HepG2 (cell line): ENCODE data around the gene ETS2. TPM values are rescaled to one million over a fixed set of nuclear protein-coding genes. Genes with fewer than 3 reads are reported as not detected.

Experiments used
- FOXC1 ChIP-seq: sonication (generic); formaldehyde crosslinking; IDR thresholded peaks from 2 replicates; pipeline ENCODE4 v1.8.0; 2022; ENCODE audit warnings: mild to moderate bottlenecking, missing genetic modification reagents, borderline replicate concordance
- KDM4B ChIP-seq: sonication (generic); formaldehyde crosslinking; IDR thresholded peaks from 2 replicates; pipeline ENCODE4 v1.4.0; 2020; ENCODE audit warnings: missing genetic modification reagents
- MTA3 ChIP-seq: sonication (generic); formaldehyde crosslinking; IDR thresholded peaks from 2 replicates; pipeline ENCODE4 v1.4.0; 2020; ENCODE audit warnings: missing genetic modification reagents
- NAIF1 ChIP-seq: sonication (generic); formaldehyde crosslinking; IDR thresholded peaks from 2 replicates; pipeline ENCODE4 v1.5.0; 2020; ENCODE audit warnings: mild to moderate bottlenecking, missing genetic modification reagents, borderline replicate concordance
- SIN3A ChIP-seq: IDR thresholded peaks from 2 replicates; pipeline ENCODE4 v1.6.1; 2011; ENCODE audit warnings: low read depth, mild to moderate bottlenecking, control low read depth, low read length, borderline replicate concordance
- SIX1 ChIP-seq: sonication (generic); formaldehyde crosslinking; IDR thresholded peaks from 2 replicates; pipeline ENCODE4 v1.4.0; 2020; ENCODE audit warnings: missing genetic modification reagents, borderline replicate concordance
- ZBTB14 ChIP-seq: sonication (generic); formaldehyde crosslinking; IDR thresholded peaks from 2 replicates; pipeline ENCODE4 v1.4.0; 2020; ENCODE audit warnings: missing genetic modification reagents
- ZMYM4 ChIP-seq: sonication (generic); formaldehyde crosslinking; IDR thresholded peaks from 2 replicates; pipeline ENCODE4 v1.8.1; 2023; ENCODE audit warnings: mild to moderate bottlenecking, missing genetic modification reagents
- ZNF460 ChIP-seq: sonication (generic); formaldehyde crosslinking; IDR thresholded peaks from 2 replicates; pipeline ENCODE4 v1.5.1; 2020; ENCODE audit warnings: missing genetic modification reagents, mild to moderate bottlenecking, borderline replicate concordance
- ZNF646 ChIP-seq: sonication (generic); formaldehyde crosslinking; IDR thresholded peaks from 2 replicates; pipeline ENCODE4 v1.9.0; 2021; ENCODE audit warnings: mild to moderate bottlenecking, missing genetic modification reagents
- ZNF710 ChIP-seq: sonication (generic); formaldehyde crosslinking; IDR thresholded peaks from 2 replicates; pipeline ENCODE4 v1.5.0; 2020; ENCODE audit warnings: mild to moderate bottlenecking, missing genetic modification reagents, borderline replicate concordance
- polyA plus RNA-seq, 8 experiments: library from polyadenylated mRNA; depleted of rRNA in 3 of 8; stranded (reverse) in 7 of 8; unstranded in 1 of 8; fragments of >200 nt; fragmentation: Illumina TruSeq in 4 of 8; extraction: Trizol in 4 of 8; gene quantifications; 2 replicates each; pipeline versions ENCODE4 v1.2.1 to v1.2.3, GENCODE V29; 2011 to 2016; ENCODE audit warnings: low read depth in 4 of 8, missing spikeins in 1 of 8, mixed read lengths in 1 of 8; ENCODE audit not compliant: insufficient read depth in 1 of 8
- total RNA-seq, 5 experiments: library from RNA; depleted of rRNA; stranded (reverse); fragments of >200 nt; fragmentation: Illumina TruSeq; extraction: Trizol; gene quantifications; 2 replicates each; pipeline ENCODE4 v1.2.3, GENCODE V29; 2016; ENCODE audit warnings: low read depth in 1 of 5
- TF ChIP-seq, protein P1 (sequence below), 2 experiments: sonication (generic) in 1 of 2; formaldehyde crosslinking in 1 of 2; IDR thresholded peaks; 2 replicates each; pipeline versions ENCODE4 v1.5.1 to v1.6.1; 2011 to 2020; ENCODE audit warnings: borderline replicate concordance in 1 of 2, low read depth in 1 of 2, low read length in 1 of 2, mild to moderate bottlenecking in 1 of 2, missing genetic modification reagents in 1 of 2, moderate library complexity in 1 of 2
- TF ChIP-seq, protein P2 (sequence below): sonication (generic); formaldehyde crosslinking; IDR thresholded peaks from 2 replicates; pipeline ENCODE4 v1.5.1; 2020; ENCODE audit warnings: mild to moderate bottlenecking, missing genetic modification reagents, moderate library complexity

The ETS2 gene
- total and polyA plus RNA-seq, 2 of the 13 experiments (the other 11 are each of a cell fraction or from before 2014, with no cell fraction given) = 24.6 to 64.4 TPM

- TF ChIP-seq ZNF710 (no peak; the same call in 1 of the 2 replicates), ZBTB14 (no peak), ZNF646 (CRISPR knock-in tag) (0 out of 2 replicates have a peak, but pooled peaks have one; percentile 53), MTA3 (CRISPR knock-in tag) (no peak), SIX1 (CRISPR knock-in tag) (0 out of 2 replicates have a peak, but pooled peaks have one; percentile 19), SIN3A (peak; percentile 56; the same call in 1 of the 2 replicates), ZMYM4 (peak; percentile 82), ZNF460 (no peak), NAIF1 (CRISPR knock-in tag) (no peak), KDM4B (CRISPR knock-in tag) (peak; percentile 80), FOXC1 (no peak)
- TF ChIP-seq, protein P1, sequence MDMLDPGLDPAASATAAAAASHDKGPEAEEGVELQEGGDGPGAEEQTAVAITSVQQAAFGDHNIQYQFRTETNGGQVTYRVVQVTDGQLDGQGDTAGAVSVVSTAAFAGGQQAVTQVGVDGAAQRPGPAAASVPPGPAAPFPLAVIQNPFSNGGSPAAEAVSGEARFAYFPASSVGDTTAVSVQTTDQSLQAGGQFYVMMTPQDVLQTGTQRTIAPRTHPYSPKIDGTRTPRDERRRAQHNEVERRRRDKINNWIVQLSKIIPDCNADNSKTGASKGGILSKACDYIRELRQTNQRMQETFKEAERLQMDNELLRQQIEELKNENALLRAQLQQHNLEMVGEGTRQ (IDR thresholded peaks at IDR 0.05; ENCODE audit: low read depth, low read length) = no peak
- TF ChIP-seq, protein P1 (CRISPR knock-in tag; IDR thresholded peaks at IDR 0.05; ENCODE audit: borderline replicate concordance) = no peak; the same call in 1 of the 2 replicates
- TF ChIP-seq, protein P2, sequence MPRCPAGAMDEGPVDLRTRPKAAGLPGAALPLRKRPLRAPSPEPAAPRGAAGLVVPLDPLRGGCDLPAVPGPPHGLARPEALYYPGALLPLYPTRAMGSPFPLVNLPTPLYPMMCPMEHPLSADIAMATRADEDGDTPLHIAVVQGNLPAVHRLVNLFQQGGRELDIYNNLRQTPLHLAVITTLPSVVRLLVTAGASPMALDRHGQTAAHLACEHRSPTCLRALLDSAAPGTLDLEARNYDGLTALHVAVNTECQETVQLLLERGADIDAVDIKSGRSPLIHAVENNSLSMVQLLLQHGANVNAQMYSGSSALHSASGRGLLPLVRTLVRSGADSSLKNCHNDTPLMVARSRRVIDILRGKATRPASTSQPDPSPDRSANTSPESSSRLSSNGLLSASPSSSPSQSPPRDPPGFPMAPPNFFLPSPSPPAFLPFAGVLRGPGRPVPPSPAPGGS (CRISPR knock-in tag) = 0 out of 2 replicates have a peak, but pooled peaks have one; percentile 21
Measured at GRCh38 chr21:38787461-38788274, 18.1 kb upstream of the ETS2 start (continued).
